SK-N-SH (cell line): ENCODE measurements around the gene C1orf141. TPM values are rescaled to one million over a fixed set of nuclear protein-coding genes. Genes with fewer than 3 reads are reported as not detected.

Source experiments
- CTCF ChIA-PET: fragments of 300-600, 350-600 bp; formaldehyde crosslinking; extraction: SDS; loops from one replicate; lab custom pipeline; 2021; lab: Yijun Ruan, JAX
- POLR2A ChIA-PET: fragments of 350-600 bp; sonication (Branson Sonifier 250); formaldehyde crosslinking; extraction: SDS; loops from one replicate; lab custom pipeline; 2020; ENCODE audit warnings: antibody characterized with exemption, inconsistent platforms; lab: Yijun Ruan, JAX
- DNase-seq: peaks from one replicate; pipeline ENCODE4 v3.0.0; 2012
- H2AFZ ChIP-seq: fragments of 200-600 bp; sonication (generic); 2 replicates; pipeline ENCODE4 v1.8.1; 2016; ENCODE audit warnings: antibody characterized with exemption, mild to moderate bottlenecking, low read depth
- H3F3A ChIP-seq: fragments of 200-600 bp; sonication (generic); replicated peaks from 2 replicates; pipeline ENCODE3; 2016; ENCODE audit warnings: antibody characterized with exemption, mild to moderate bottlenecking; ENCODE audit not compliant: insufficient read depth
- H3K27ac ChIP-seq, 2 experiments: fragments of 200-500 bp in 1 of 2; fragments of 200-600 bp in 1 of 2; sonication (Bioruptor generic) in 1 of 2; sonication (generic), shearing (Covaris generic) in 1 of 2; 2 replicates each; pipeline versions ENCODE4 v1.5.1 to v1.6.1; 2014 to 2016; ENCODE audit warnings: low read depth in 2 of 2, inconsistent platforms in 1 of 2, low read length in 1 of 2, mild to moderate bottlenecking in 1 of 2, mixed read lengths in 1 of 2
- H3K27me3 ChIP-seq: fragments of 200-600 bp; sonication (generic), shearing (Covaris generic); 2 replicates; pipeline ENCODE4 v1.6.1; 2016; ENCODE audit warnings: mixed run types; ENCODE audit not compliant: insufficient read depth
- H3K36me3 ChIP-seq, 2 experiments: fragments of 200-500 bp in 1 of 2; fragments of 200-600 bp in 1 of 2; sonication (Bioruptor generic) in 1 of 2; sonication (generic) in 1 of 2; replicated peaks in 1 of 2; 2 replicates each; pipeline versions ENCODE3 to v1.5.1; 2014 to 2016; ENCODE audit warnings: low read length in 1 of 2, mild to moderate bottlenecking in 1 of 2; ENCODE audit not compliant: insufficient read depth in 2 of 2, control insufficient read depth in 1 of 2
- H3K4me1 ChIP-seq, 2 experiments: fragments of 200-500 bp in 1 of 2; fragments of 200-600 bp in 1 of 2; sonication (Bioruptor generic) in 1 of 2; sonication (generic), shearing (Covaris generic) in 1 of 2; 2 replicates each; pipeline versions ENCODE4 v1.5.1 to v1.6.1; 2014 to 2016; ENCODE audit warnings: low read depth in 1 of 2, low read length in 1 of 2, mixed run types in 1 of 2; ENCODE audit not compliant: insufficient read depth in 2 of 2, control insufficient read depth in 1 of 2
- H3K4me2 ChIP-seq: fragments of 200-600 bp; sonication (generic), shearing (Covaris generic); 2 replicates; pipeline ENCODE4 v1.6.1; 2017; ENCODE audit warnings: mixed run types
- H3K4me3 ChIP-seq, 2 experiments: fragments of 200-500 bp in 1 of 2; fragments of 200-600 bp in 1 of 2; sonication (Bioruptor generic) in 1 of 2; sonication (generic), shearing (Covaris generic) in 1 of 2; 2 replicates each; pipeline versions ENCODE4 v1.5.1 to v1.8.1; 2014 to 2016; ENCODE audit warnings: low read depth in 2 of 2, inconsistent platforms in 1 of 2, low read length in 1 of 2, mild to moderate bottlenecking in 1 of 2, mixed read lengths in 1 of 2, moderate library complexity in 1 of 2
- H3K79me2 ChIP-seq: fragments of 200-600 bp; sonication (generic); 2 replicates; pipeline ENCODE4 v1.8.1; 2017; ENCODE audit warnings: mild to moderate bottlenecking; ENCODE audit not compliant: insufficient read depth
- H3K9ac ChIP-seq: fragments of 200-600 bp; sonication (generic); 2 replicates; pipeline ENCODE4 v1.6.1; 2017; ENCODE audit warnings: mixed run types
- H3K9me2 ChIP-seq: fragments of 200-600 bp; sonication (generic); 2 replicates; pipeline ENCODE4 v1.6.1; 2017; ENCODE audit warnings: mixed run types
- H3K9me3 ChIP-seq: fragments of 200-600 bp; sonication (generic); 2 replicates; pipeline ENCODE4 v1.6.1; 2017; ENCODE audit warnings: mixed run types, mild to moderate bottlenecking, moderate library complexity
- H4K20me1 ChIP-seq: fragments of 200-600 bp; sonication (generic); 2 replicates; pipeline ENCODE4 v1.6.1; 2017; ENCODE audit warnings: mild to moderate bottlenecking, mixed run types; ENCODE audit not compliant: insufficient read depth
- CHD2 ChIP-seq: fragments of 150-350 bp; IDR thresholded peaks from 2 replicates; pipeline ENCODE4 v1.6.1; 2018; ENCODE audit warnings: low read length; ENCODE audit not compliant: partially characterized antibody
- ELF1 ChIP-seq: IDR thresholded peaks from 2 replicates; pipeline ENCODE4 v1.4.0; 2012
- EZH2phosphoT487 ChIP-seq: fragments of 200-600 bp; sonication (generic); IDR thresholded peaks from 2 replicates; pipeline ENCODE4 v1.6.1; 2017; ENCODE audit warnings: low read depth, mixed run types, mild to moderate bottlenecking, antibody characterized with exemption, moderate library complexity, borderline replicate concordance
- FOSL2 ChIP-seq: IDR thresholded peaks from 2 replicates; pipeline ENCODE4 v1.4.0; 2012; ENCODE audit warnings: low read depth, mild to moderate bottlenecking, moderate library complexity, borderline replicate concordance
- FOXJ3 ChIP-seq: sonication (generic); formaldehyde crosslinking; IDR thresholded peaks from 2 replicates; pipeline ENCODE4 v1.5.1; 2020; ENCODE audit warnings: mild to moderate bottlenecking, missing genetic modification reagents
- FOXM1 ChIP-seq: IDR thresholded peaks from 2 replicates; pipeline ENCODE4 v1.4.0; 2012; ENCODE audit warnings: low read depth, mild to moderate bottlenecking
- GATA2 ChIP-seq: sonication (generic); formaldehyde crosslinking; IDR thresholded peaks from 2 replicates; pipeline ENCODE4 v1.5.0; 2020; ENCODE audit warnings: mild to moderate bottlenecking, missing genetic modification reagents
- JUND ChIP-seq: IDR thresholded peaks from 2 replicates; pipeline ENCODE4 v1.4.0; 2012
- MXI1 ChIP-seq: IDR thresholded peaks from 2 replicates; pipeline ENCODE4 v1.6.1; 2012; ENCODE audit warnings: mild to moderate bottlenecking, low read depth, low read length, improper control_type of control experiment
- NRF1 ChIP-seq: IDR thresholded peaks from 2 replicates; pipeline ENCODE4 v1.6.1; 2012; ENCODE audit warnings: low read depth, mild to moderate bottlenecking, low read length
- POLR2AphosphoS5 ChIP-seq: IDR thresholded peaks from 2 replicates; pipeline ENCODE4 v1.6.1; 2012; ENCODE audit warnings: low read depth, low read length
- RAD21 ChIP-seq: IDR thresholded peaks from 2 replicates; pipeline ENCODE4 v1.6.1; 2012; ENCODE audit warnings: mild to moderate bottlenecking, low read length
- RCOR1 ChIP-seq: fragments of 150-350 bp; IDR thresholded peaks from 2 replicates; pipeline ENCODE4 v1.6.1; 2017; ENCODE audit warnings: antibody characterized with exemption, low read length
- RFX5 ChIP-seq: IDR thresholded peaks from 2 replicates; pipeline ENCODE4 v1.6.1; 2012; ENCODE audit warnings: mild to moderate bottlenecking, improper control_type of control experiment, low read length
- RXRA ChIP-seq: IDR thresholded peaks from 2 replicates; pipeline ENCODE4 v1.4.0; 2012; ENCODE audit warnings: low read depth, mild to moderate bottlenecking, borderline replicate concordance
- SIN3A ChIP-seq: IDR thresholded peaks from 2 replicates; pipeline ENCODE4 v1.6.1; 2012; ENCODE audit warnings: low read depth, mild to moderate bottlenecking, low read length, moderate library complexity, borderline replicate concordance
- WGBS: methylation state at CpG from one replicate; pipeline ENCODE4 v1.1.6; 2017; ENCODE audit warnings: low lambda C conversion rate; 5-methylcytosine and 5-hydroxymethylcytosine counted together
- polyA plus RNA-seq, 3 experiments: library from polyadenylated mRNA; depleted of rRNA; stranded (reverse); fragments of >200 nt; gene quantifications; 2 replicates each; pipeline ENCODE4 v1.2.3, GENCODE V29; 2012
- TF ChIP-seq, protein P1 (sequence below): IDR thresholded peaks from 2 replicates; pipeline ENCODE4 v1.4.0; 2012; ENCODE audit warnings: low read depth
- TF ChIP-seq, protein P2 (sequence below): fragments of 150-350 bp; IDR thresholded peaks from 2 replicates; pipeline ENCODE4 v1.6.1; 2017; ENCODE audit warnings: antibody characterized with exemption, low read length, low read depth, borderline replicate concordance
- TF ChIP-seq, protein P3 (sequence below): IDR thresholded peaks from 2 replicates; pipeline ENCODE4; 2012
- TF ChIP-seq, protein P4 (sequence below): fragments of 200-600 bp; sonication (generic); IDR thresholded peaks from 2 replicates; pipeline ENCODE4 v1.6.1; 2017; ENCODE audit warnings: antibody characterized with exemption, mild to moderate bottlenecking, moderate library complexity
- TF ChIP-seq, protein P5 (sequence below): IDR thresholded peaks from 2 replicates; pipeline ENCODE4 v1.4.0; 2012; ENCODE audit warnings: low read depth, borderline replicate concordance
- TF ChIP-seq, protein P6 (sequence below): IDR thresholded peaks from 2 replicates; pipeline ENCODE4 v1.4.0; 2012; ENCODE audit warnings: low read depth, borderline replicate concordance
- TF ChIP-seq, protein P7 (sequence below): fragments of 150-350 bp; IDR thresholded peaks from 2 replicates; pipeline ENCODE4 v1.6.1; 2016; ENCODE audit warnings: mild to moderate bottlenecking, low read depth, low read length

Gene C1orf141
- polyA plus RNA-seq, 1 of the 3 experiments (the other 2 are of a cell fraction), result not detected

DNA sequence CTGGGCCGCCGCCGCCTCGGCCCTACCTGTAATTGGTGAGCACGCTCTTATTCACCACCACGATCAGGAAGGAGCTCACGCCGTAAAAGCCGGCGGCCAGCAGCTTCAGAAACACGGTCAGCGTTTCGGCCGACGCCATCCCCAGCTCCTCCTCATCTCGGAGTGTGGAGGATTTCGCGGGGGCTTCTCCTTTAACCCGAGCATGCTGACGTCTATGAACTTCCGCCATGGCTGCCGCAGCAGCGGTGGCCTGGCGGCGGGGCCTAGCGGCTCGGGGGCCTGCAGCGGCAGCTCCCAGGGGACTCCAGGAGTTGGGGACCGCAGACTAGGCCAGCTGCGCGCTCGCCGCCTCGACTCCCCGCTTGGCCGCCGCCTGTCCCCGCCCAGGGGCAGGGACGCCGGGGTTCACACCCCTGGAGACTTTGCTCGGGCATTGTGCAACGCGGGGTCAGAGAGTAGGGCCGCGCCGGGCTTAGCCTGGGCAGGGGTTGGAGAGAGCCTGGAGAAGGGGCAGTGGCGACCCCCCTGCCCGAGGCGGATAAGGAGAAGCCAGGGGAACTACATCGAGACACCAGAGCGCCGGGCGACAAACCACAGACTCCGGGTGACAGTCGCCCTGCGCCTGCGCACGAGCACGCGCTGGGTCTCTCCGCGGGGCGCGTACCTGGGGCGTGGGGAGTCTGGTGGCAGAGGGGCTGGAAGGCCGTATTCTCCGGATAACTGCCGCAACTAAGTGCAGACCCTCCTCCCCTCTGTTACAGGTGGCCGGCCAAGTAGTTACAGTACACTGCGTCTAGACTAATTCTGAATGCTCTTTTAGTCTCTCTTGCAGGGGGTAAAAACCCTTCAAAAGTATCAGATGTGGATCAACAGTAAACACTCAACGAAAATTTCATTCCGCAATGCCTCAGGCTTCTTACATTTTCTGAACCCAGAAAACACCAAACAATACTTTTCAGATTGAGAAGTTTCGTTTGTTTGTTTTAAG, 80.7 kb downstream of the C1orf141 start, which contains the start of gene SLC35D1:
Gene SLC35D1, minus strand, starts transcription at position 364 of the 988 bp plus-strand sequence. Its CDS starts 135 bp downstream, at position 229.
- DNase-seq, result peak; percentile 95
- TF ChIP-seq, protein P1, sequence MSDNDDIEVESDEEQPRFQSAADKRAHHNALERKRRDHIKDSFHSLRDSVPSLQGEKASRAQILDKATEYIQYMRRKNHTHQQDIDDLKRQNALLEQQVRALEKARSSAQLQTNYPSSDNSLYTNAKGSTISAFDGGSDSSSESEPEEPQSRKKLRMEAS, result peak; percentile 77
- TF ChIP-seq, protein P2, sequence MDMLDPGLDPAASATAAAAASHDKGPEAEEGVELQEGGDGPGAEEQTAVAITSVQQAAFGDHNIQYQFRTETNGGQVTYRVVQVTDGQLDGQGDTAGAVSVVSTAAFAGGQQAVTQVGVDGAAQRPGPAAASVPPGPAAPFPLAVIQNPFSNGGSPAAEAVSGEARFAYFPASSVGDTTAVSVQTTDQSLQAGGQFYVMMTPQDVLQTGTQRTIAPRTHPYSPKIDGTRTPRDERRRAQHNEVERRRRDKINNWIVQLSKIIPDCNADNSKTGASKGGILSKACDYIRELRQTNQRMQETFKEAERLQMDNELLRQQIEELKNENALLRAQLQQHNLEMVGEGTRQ, result no peak
- TF ChIP-seq JUND (no peak), FOXJ3 (CRISPR knock-in tag) (0 out of 2 replicates have a peak, but pooled peaks have one; percentile 37), NRF1 (peak; percentile 92), RAD21 (no peak), FOXM1 (no peak; the same call in 1 of the 2 replicates), SIN3A (no peak; the same call in 1 of the 2 replicates), RXRA (no peak), MXI1 (no peak; the same call in 1 of the 2 replicates), RFX5 (peak; percentile 39; the same call in 1 of the 2 replicates), ELF1 (no peak), FOSL2 (no peak), EZH2phosphoT487 (no peak), GATA2 (CRISPR knock-in tag) (no peak), CHD2 (no peak), RCOR1 (peak; percentile 56; the same call in 1 of the 2 replicates), POLR2AphosphoS5 (peak; percentile 16; the same call in 1 of the 2 replicates)
- TF ChIP-seq, protein P3, sequence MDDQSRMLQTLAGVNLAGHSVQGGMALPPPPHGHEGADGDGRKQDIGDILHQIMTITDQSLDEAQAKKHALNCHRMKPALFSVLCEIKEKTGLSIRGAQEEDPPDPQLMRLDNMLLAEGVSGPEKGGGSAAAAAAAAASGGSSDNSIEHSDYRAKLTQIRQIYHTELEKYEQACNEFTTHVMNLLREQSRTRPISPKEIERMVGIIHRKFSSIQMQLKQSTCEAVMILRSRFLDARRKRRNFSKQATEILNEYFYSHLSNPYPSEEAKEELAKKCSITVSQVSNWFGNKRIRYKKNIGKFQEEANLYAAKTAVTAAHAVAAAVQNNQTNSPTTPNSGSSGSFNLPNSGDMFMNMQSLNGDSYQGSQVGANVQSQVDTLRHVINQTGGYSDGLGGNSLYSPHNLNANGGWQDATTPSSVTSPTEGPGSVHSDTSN, result no peak
- TF ChIP-seq, protein P4, sequence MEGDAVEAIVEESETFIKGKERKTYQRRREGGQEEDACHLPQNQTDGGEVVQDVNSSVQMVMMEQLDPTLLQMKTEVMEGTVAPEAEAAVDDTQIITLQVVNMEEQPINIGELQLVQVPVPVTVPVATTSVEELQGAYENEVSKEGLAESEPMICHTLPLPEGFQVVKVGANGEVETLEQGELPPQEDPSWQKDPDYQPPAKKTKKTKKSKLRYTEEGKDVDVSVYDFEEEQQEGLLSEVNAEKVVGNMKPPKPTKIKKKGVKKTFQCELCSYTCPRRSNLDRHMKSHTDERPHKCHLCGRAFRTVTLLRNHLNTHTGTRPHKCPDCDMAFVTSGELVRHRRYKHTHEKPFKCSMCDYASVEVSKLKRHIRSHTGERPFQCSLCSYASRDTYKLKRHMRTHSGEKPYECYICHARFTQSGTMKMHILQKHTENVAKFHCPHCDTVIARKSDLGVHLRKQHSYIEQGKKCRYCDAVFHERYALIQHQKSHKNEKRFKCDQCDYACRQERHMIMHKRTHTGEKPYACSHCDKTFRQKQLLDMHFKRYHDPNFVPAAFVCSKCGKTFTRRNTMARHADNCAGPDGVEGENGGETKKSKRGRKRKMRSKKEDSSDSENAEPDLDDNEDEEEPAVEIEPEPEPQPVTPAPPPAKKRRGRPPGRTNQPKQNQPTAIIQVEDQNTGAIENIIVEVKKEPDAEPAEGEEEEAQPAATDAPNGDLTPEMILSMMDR, result no peak
- TF ChIP-seq, protein P5, sequence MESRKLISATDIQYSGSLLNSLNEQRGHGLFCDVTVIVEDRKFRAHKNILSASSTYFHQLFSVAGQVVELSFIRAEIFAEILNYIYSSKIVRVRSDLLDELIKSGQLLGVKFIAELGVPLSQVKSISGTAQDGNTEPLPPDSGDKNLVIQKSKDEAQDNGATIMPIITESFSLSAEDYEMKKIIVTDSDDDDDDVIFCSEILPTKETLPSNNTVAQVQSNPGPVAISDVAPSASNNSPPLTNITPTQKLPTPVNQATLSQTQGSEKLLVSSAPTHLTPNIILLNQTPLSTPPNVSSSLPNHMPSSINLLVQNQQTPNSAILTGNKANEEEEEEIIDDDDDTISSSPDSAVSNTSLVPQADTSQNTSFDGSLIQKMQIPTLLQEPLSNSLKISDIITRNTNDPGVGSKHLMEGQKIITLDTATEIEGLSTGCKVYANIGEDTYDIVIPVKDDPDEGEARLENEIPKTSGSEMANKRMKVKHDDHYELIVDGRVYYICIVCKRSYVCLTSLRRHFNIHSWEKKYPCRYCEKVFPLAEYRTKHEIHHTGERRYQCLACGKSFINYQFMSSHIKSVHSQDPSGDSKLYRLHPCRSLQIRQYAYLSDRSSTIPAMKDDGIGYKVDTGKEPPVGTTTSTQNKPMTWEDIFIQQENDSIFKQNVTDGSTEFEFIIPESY, result 0 out of 2 replicates have a peak, but pooled peaks have one; percentile 12
- TF ChIP-seq, protein P6, sequence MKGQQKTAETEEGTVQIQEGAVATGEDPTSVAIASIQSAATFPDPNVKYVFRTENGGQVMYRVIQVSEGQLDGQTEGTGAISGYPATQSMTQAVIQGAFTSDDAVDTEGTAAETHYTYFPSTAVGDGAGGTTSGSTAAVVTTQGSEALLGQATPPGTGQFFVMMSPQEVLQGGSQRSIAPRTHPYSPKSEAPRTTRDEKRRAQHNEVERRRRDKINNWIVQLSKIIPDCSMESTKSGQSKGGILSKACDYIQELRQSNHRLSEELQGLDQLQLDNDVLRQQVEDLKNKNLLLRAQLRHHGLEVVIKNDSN, result 0 out of 2 replicates have a peak, but pooled peaks have one; percentile 12
- TF ChIP-seq, protein P7, sequence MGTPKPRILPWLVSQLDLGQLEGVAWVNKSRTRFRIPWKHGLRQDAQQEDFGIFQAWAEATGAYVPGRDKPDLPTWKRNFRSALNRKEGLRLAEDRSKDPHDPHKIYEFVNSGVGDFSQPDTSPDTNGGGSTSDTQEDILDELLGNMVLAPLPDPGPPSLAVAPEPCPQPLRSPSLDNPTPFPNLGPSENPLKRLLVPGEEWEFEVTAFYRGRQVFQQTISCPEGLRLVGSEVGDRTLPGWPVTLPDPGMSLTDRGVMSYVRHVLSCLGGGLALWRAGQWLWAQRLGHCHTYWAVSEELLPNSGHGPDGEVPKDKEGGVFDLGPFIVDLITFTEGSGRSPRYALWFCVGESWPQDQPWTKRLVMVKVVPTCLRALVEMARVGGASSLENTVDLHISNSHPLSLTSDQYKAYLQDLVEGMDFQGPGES, result no peak

More for the DNA sequence above, 80.7 kb downstream of the C1orf141 start, which contains the start of gene SLC35D1:
- Histone ChIP-seq H3K9me3 (no peaks in the 10 kb centered on the region), H3K79me2 (peaks cover 33% of the 10 kb centered on the region), H3K4me1 (peaks cover 7 to 8% of the 10 kb centered on the region in 2 experiments; a peak in 3 of 4 replicates), H2AFZ (peak within 1 kb of the TSS; percentile 94), H3K27ac (peak within 1 kb of the TSS; percentile 88 to 97), H4K20me1 (no peaks in the 10 kb centered on the region), H3K36me3 (peaks cover 18% of the 10 kb centered on the region in 2 experiments), H3K4me2 (peak within 1 kb of the TSS; percentile 84), H3K4me3 (peak within 1 kb of the TSS; percentile 75 to 93), H3K9ac (peak within 1 kb of the TSS; percentile 84), H3K27me3 (no peaks in the 10 kb centered on the region), H3K9me2 (no peaks in the 10 kb centered on the region), H3F3A (no peaks in the 10 kb centered on the region)
- 3% methylated on average over 33 of the region's 73 CpGs for WGBS
- POLR2A ChIA-PET, result interaction anchor here (0.8 to 1.3 kb wide), 5 partner anchors 11 to 375 kb away, joined by 3 to 4 read pairs (median 3); no protein-coding TSS in a partner anchor
- CTCF ChIA-PET, result interaction anchor here (0.6 to 1.5 kb wide), 7 partner anchors 27 to 1023 kb away, joined by 3 to 8 read pairs (median 3); no protein-coding TSS in a partner anchor
